GM19099 (cell line): ENCODE data around the gene CCDC90B.
A peak's percentile ranks its signal among the peaks of the same experiment; 100 is the strongest.

Experiments
- POLR2A ChIP-seq: IDR thresholded peaks from 3 replicates; pipeline ENCODE4 v1.6.1; 2011; ENCODE audit warnings: low read depth; ENCODE audit not compliant: insufficient read length; ENCODE audit errors: extremely low read depth

The CCDC90B gene

GRCh38 chr11:83285771-83286528 lies at the start of gene CCDC90B:
Gene CCDC90B (minus strand): TSS chr11:83286367. CDS start chr11:83285972, 395 bp downstream.
- peak; percentile 89 for TF ChIP-seq POLR2A

GRCh38 chr11:83335446-83336070 lies 49.4 kb upstream of the CCDC90B start:
- no peak for TF ChIP-seq POLR2A

GRCh38 chr11:83330303-83330702 lies 44.1 kb upstream of the CCDC90B start:
- no peak for TF ChIP-seq POLR2A

- no peak for TF ChIP-seq POLR2A
Observed at GRCh38 chr11:83326326-83326725, 40.2 kb upstream of the CCDC90B start.

GRCh38 chr11:83319346-83319745 lies 33.2 kb upstream of the CCDC90B start:
- TF ChIP-seq POLR2A = no peak

GRCh38 chr11:83318931-83319330 lies 32.8 kb upstream of the CCDC90B start:
- no peak for TF ChIP-seq POLR2A

- no peak for TF ChIP-seq POLR2A
Observed at GRCh38 chr11:83317757-83318690, 31.9 kb upstream of the CCDC90B start.

- no peak for TF ChIP-seq POLR2A
Observed at GRCh38 chr11:83312430-83312829, 26.3 kb upstream of the CCDC90B start.

- TF ChIP-seq POLR2A = no peak
Observed at GRCh38 chr11:83311701-83312100, 25.5 kb upstream of the CCDC90B start.

GRCh38 chr11:83310718-83311117 lies 24.6 kb upstream of the CCDC90B start:
- TF ChIP-seq POLR2A = no peak

GRCh38 chr11:83306200-83307080 lies 20.3 kb upstream of the CCDC90B start:
- TF ChIP-seq POLR2A = no peak

- TF ChIP-seq POLR2A = no peak
Observed at GRCh38 chr11:83303316-83303715, 17.1 kb upstream of the CCDC90B start.

- no peak for TF ChIP-seq POLR2A
Observed at GRCh38 chr11:83302151-83302550, 16.0 kb upstream of the CCDC90B start.

GRCh38 chr11:83299681-83300080 lies 13.5 kb upstream of the CCDC90B start:
- no peak for TF ChIP-seq POLR2A

- no peak for TF ChIP-seq POLR2A
Observed at GRCh38 chr11:83294208-83294607, 8.0 kb upstream of the CCDC90B start.

GRCh38 chr11:83293457-83293774 lies 7.2 kb upstream of the CCDC90B start:
- TF ChIP-seq POLR2A = no peak
